Upper lobe of left lung (tissue), 4 donors: Measurements from ENCODE around the gene DUSP11.
"Not testable (repeated sequence)": the region's sequence is repeated elsewhere in the genome, so short reads cannot be mapped to it uniquely, and the experiment has no call there.

Source experiments
- CTCF ChIP-seq, 6 experiments: fragments of 450-650 bp in 4 of 6; fragments of 200-600 bp in 2 of 6; sonication (generic) in 2 of 6; IDR thresholded peaks; one replicate each; pipeline ENCODE4 v1.5.1; 2016 to 2019; ENCODE audit warnings: antibody characterized with exemption in 6 of 6
- EP300 ChIP-seq, 4 donors: sonication (generic); formaldehyde crosslinking; IDR thresholded peaks; one replicate each; pipeline ENCODE4 v1.5.1; 2017; ENCODE audit warnings: antibody characterized with exemption in 4 of 4, control low read depth in 2 of 4
- POLR2AphosphoS5 ChIP-seq, 2 donors: sonication (generic); formaldehyde crosslinking; IDR thresholded peaks; one replicate each; pipeline ENCODE4 v1.5.1; 2017; ENCODE audit warnings: antibody characterized with exemption in 2 of 2

DNA sequence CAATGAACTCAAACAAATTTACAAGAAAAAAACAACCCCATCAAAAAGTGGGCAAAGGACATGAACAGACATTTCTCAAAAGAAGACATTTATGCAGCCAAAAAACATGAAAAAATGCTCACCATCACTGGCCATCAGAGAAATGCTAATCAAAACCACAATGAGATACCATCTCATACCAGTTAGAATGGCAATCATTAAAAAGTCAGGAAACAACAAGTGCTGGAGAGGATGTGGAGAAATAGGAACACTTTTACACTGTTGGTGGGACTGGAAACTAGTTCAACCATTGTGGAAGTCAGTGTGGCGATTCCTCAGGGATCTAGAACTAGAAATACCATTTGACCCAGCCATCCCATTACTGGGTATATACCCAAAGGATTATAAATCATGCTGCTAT lies 53.2 kb downstream of the DUSP11 start:
- TF ChIP-seq CTCF, EP300, POLR2AphosphoS5 (IDR thresholded peaks at IDR 0.05): not testable (repeated sequence)
